GM19025 (cell line): ENCODE measurements around the gene KCNIP1.

Source experiments
- ATAC-seq: cut with Tn5 transposase; IDR thresholded peaks from one replicate; pipeline ENCODE4 v1.9.1; 2021; ENCODE audit warnings: mild to moderate bottlenecking, low read depth, moderate library complexity; ENCODE audit not compliant: unreplicated experiment

Gene KCNIP1

DNA sequence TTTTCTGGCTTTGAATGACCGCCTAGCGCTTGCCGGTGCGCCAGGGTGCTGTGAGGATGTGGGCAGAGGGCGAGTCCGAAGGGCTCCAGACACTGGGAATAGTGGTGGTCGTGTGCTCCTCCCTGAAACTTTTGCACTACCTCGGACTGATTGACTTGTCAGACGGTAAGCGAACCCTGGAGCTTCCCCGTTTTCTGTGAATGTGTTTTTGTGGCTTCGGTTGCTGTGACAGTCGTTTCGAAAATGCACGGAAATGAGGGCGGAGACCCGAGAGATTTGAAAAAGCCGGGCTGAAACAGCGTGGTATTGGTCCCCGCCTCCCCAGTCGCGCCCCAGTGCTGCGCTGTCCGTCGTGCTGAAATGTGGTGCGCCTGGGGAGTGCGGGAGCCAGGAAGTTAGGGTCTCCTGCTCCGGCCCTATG lies 177.2 kb downstream of the KCNIP1 start:
- ATAC-seq, result no peak

DNA sequence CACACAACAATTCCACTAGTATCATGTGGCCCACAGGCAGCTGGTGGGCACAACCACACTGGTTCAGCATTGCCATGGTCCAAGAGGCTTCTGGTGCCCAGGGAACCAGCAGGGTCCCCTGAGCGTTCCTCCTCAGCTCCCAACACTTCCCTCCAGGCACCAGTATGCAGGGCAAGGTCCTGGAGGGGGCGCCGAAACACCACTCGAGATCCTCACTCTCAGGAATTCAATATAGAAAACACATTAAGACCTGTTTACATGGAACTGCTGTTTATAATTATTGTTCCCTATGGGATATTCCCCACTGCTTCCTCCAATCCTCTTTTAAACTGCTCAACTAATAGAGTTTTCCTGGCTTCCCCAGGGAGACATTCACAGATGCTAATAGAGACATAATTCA lies 187.8 kb downstream of the KCNIP1 start:
- ATAC-seq, result no peak

DNA sequence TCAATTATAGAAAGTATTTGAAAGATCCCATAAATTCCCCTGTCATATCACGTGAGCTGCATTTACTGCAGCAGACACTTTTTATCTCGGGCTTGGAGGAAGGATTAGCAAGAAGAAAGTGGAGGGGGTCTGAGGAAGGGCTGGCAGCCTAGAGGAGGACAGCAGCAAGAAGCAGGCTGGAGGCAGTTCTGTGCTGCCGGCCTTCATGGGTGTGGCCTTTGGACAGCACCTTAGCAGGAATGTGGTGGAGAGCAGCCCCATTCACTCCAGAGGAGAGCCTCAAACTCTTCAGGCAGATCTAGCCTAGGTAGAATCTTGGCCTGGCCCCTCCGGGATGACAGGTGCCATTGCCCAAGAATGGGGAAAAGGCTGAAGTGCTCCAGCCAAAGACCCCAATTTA lies 189.9 kb downstream of the KCNIP1 start:
- no peak for ATAC-seq

DNA sequence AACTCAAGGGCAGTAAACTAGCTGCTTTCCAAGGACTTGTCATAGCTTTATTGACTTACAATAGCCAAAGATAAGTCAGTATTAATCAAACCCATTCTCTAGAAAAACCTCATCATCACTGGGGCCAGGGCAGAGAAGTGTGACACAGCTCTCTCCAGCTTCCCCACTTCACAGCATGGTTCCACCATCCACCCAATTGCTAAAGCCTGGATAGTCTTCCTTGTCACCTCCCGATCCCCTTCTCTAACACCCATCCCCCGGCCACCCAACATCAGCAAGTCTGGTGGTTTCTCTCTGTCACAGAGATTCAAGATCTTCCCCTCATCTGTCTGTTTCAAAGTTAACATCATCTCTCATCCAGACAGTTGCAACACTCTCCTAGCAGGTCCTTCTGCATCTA lies 191.1 kb downstream of the KCNIP1 start:
- ATAC-seq, result no peak

DNA sequence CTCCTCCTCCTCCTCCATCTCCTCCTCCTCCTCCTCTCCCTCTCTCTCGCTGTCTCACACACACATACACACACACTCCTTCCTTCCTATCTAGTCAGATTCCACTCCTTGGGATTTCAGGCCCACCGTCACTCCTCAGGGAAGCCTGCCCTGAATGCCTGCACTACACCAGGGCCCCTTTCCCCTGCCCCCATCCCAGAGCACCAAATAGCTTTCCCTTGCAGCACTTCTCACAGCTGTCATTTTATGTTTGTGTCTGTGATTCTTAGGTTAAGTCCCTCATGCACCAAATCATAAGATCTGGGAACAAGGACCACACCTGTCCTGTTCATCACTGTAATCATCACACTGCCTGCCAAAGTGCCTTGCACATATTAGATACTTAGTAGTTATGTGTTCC lies 193.2 kb downstream of the KCNIP1 start:
- ATAC-seq, result no peak

- ATAC-seq, result no peak
These were observed 196.7 kb downstream of the KCNIP1 start for GRCh38 chr5:170700503-170700902.

DNA sequence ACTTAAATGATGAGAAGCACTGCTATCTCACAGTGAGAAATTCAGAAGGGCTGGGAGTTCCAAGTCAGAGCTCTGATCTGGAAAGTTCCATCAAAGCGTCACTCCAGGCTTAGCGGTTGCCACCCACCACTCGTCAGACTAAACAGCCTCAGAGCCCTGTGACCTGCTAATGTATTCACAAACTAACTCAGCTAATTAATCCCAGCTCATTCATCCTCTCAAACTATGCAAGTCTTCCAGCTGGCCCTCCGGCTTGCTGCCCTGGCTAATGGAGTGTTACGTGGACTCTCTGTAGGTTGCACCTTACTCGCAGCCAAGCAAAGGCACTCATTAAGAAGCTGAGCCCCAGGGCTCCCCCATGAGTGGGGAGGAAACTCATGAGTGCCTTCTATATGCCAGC lies 197.5 kb downstream of the KCNIP1 start:
- no peak for ATAC-seq

GRCh38 chr5:170704417-170705192 lies 200.8 kb downstream of the KCNIP1 start:
- ATAC-seq, result no peak

GRCh38 chr5:170709640-170710039 lies 205.8 kb downstream of the KCNIP1 start:
- no peak for ATAC-seq

DNA sequence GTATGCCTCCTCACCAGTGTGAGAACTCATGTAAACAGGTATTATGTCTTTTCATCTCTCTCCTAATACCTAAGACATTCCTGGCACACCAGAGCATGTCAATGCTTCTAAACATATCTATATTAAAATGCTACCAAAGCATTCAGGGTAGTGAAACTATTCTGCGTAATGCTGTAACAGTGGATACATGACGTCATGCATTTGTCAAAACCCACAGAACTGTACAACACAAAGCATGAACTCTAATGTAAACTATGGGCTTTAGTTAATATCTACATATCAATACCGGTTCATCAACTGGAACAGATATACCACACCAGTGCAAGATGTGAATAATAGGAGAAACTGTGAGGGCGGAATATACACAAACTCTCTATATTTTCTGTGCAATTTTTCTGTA lies 207.5 kb downstream of the KCNIP1 start:
- no peak for ATAC-seq

DNA sequence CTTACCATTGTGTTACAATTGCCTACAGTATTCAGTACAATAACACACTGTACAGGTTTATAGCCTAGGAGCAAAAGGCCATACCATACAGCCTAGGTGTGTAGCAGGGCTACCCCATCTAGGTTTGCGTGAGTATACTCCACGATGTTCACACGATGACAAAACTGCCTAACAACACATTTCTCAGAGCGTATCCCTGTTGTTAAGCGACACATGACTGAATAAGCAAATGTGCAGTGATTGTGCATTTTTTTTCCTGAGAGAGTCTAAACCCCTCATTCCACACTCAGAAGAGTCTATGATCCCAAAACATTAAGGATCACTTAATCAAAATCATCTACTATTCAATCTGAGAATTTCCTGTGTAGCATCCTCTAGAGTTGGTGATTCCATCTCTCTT lies 211.3 kb downstream of the KCNIP1 start:
- no peak for ATAC-seq

DNA sequence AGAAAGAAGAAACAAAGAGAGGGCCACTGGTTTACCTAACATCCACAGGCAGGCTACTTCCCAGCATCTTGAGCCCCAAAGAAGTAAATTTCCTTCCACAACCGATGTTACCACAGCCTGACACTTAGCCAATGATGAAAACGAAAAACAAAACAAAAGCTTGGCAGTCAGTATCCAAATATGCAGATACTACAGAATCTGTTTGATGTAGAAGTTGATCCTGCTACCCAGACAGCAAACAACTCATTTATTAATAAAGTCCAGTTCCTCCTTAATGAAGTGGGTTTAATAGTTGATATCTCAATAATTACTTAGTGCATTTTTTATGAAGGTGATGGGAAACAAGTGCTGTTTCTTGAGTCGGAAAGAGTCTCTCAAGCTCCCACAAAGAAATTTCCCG lies 212.6 kb downstream of the KCNIP1 start:
- no peak for ATAC-seq

- no peak for ATAC-seq
These were observed 215.7 kb downstream of the KCNIP1 start for GRCh38 chr5:170719551-170719950.

GRCh38 chr5:170720179-170720578 lies 216.4 kb downstream of the KCNIP1 start:
- ATAC-seq, result no peak

GRCh38 chr5:170720984-170721383 lies 217.2 kb downstream of the KCNIP1 start:
- no peak for ATAC-seq

GRCh38 chr5:170721681-170722080 lies 217.9 kb downstream of the KCNIP1 start:
- no peak for ATAC-seq

DNA sequence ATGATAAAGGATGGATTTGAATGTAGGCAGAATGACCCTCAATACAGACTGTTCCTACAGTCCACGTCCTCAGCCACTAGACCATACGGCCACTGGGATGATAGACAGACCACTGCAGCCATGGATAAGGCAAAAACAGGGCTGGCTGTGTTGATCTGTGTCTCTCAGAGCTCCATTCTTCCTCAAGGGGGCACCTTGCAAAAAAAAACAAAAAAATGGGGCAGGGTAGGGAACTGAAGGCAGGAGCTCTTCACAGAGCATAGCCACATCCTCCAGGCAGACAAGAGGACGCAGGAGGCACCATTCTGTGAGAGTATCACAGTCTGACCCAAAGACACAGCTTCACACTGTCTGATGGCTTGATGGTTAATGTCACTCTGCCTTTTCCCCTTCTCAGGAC lies 218.5 kb downstream of the KCNIP1 start:
- ATAC-seq, result no peak

GRCh38 chr5:170731052-170731451 lies 227.2 kb downstream of the KCNIP1 start:
- ATAC-seq, result no peak

DNA sequence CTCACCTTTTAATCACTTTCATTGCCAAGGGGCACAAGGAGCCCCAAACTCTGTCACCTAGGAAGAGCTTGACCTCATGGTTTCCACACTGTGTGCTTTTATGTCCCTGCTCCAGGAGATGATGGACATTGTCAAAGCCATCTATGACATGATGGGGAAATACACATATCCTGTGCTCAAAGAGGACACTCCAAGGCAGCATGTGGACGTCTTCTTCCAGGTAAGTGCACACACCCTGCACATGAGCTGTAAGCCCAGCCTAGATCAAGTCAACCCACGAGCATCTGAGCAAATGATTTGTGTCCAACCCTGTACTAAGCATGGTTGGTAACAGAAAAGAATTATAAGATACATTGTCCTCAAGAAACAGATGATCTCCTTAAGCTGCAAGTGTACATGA lies 228.9 kb downstream of the KCNIP1 start:
- no peak for ATAC-seq

DNA sequence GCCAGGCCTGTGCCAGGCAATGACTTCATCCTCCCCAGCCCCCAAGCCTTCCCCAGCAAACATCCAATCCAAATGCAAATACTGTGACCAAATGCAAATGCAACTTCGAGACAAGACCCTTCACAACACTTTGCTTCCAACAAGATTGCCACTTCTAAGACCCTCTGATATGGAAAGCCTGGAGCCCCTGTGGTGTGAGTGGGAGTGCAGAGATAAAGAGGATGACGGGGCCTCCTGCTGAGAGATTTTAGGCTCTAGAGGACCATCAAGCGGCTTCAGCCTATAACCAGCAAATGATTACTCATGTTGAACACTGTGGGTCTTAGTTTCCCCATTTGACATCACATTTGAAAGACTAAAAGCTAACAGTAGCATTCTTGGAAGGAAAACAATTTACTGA lies 233.1 kb downstream of the KCNIP1 start:
- ATAC-seq, result no peak

GRCh38 chr5:170737591-170737990 lies 233.8 kb downstream of the KCNIP1 start:
- ATAC-seq, result no peak

GRCh38 chr5:170738840-170739239 lies 235.0 kb downstream of the KCNIP1 start:
- ATAC-seq, result no peak

- no peak for ATAC-seq
These were observed 235.6 kb downstream of the KCNIP1 start for GRCh38 chr5:170739446-170739845.
